Measurements from ENCODE around the gene SLC37A3. TPM values are rescaled to one million over a fixed set of nuclear protein-coding genes. Genes with fewer than 3 reads are reported as not detected.

Gene SLC37A3
- total RNA-seq, 1 experiment from 2014 or later = 57.8 TPM

GRCh38 chr7:140287988-140288387 lies 110.3 kb downstream of the SLC37A3 start:
- in situ Hi-C loops (cut with HindIII; ENCODE audit: low pct_unique_long_range_greater_than_20kb, low sequenced_read_pairs) (no loop called here), intact Hi-C loops (cut with micrococcal nuclease; ENCODE audit: unreplicated experiment) (no loop called here)
- no TSS peak for BruUV-seq (replicated peaks)
- no peaks in the 10 kb centered on the region for H3K36me3 ChIP-seq (ENCODE audit: control insufficient read depth, insufficient read depth, low read length)
- DNase-seq (ENCODE audit: low read depth, low spot score) (no peak), ATAC-seq (no peak)
- TF ChIP-seq TCF7L2 (IDR thresholded peaks at IDR 0.05; ENCODE audit: low read depth, low read length) (no peak), CTCF (IDR thresholded peaks at IDR 0.05) (no peak), POLR2AphosphoS5 (IDR thresholded peaks at IDR 0.05; ENCODE audit: low read depth, low read length) (no peak), SIN3A (IDR thresholded peaks at IDR 0.05; ENCODE audit: borderline replicate concordance, insufficient read depth, low read depth, low read length) (no peak)
- TF ChIP-seq, protein P1, sequence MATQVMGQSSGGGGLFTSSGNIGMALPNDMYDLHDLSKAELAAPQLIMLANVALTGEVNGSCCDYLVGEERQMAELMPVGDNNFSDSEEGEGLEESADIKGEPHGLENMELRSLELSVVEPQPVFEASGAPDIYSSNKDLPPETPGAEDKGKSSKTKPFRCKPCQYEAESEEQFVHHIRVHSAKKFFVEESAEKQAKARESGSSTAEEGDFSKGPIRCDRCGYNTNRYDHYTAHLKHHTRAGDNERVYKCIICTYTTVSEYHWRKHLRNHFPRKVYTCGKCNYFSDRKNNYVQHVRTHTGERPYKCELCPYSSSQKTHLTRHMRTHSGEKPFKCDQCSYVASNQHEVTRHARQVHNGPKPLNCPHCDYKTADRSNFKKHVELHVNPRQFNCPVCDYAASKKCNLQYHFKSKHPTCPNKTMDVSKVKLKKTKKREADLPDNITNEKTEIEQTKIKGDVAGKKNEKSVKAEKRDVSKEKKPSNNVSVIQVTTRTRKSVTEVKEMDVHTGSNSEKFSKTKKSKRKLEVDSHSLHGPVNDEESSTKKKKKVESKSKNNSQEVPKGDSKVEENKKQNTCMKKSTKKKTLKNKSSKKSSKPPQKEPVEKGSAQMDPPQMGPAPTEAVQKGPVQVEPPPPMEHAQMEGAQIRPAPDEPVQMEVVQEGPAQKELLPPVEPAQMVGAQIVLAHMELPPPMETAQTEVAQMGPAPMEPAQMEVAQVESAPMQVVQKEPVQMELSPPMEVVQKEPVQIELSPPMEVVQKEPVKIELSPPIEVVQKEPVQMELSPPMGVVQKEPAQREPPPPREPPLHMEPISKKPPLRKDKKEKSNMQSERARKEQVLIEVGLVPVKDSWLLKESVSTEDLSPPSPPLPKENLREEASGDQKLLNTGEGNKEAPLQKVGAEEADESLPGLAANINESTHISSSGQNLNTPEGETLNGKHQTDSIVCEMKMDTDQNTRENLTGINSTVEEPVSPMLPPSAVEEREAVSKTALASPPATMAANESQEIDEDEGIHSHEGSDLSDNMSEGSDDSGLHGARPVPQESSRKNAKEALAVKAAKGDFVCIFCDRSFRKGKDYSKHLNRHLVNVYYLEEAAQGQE (IDR thresholded peaks at IDR 0.05; ENCODE audit: insufficient read depth in 1 of 2, low read depth in 2 of 2, low read length in 1 of 2) = no peak
- no peak overlapping the region for H3K27ac ChIP-seq (ENCODE audit: low read length)
- ChIA-PET CTCF (no interaction called here), POLR2A (no interaction called here)
- no peaks in the 10 kb centered on the region for H3K27me3 ChIP-seq (ENCODE audit: control insufficient read depth, insufficient read depth, low read length)
- H3K9me3 ChIP-seq (ENCODE audit: control insufficient read depth, insufficient read depth, low read depth, low read length) = no peaks in the 10 kb centered on the region
- H3K4me1 ChIP-seq (ENCODE audit: control insufficient read depth, insufficient read depth, low read length) = no peaks in the 10 kb centered on the region
- H3K4me3 ChIP-seq (ENCODE audit: low read depth in 2 of 2, low read length in 2 of 2) = no peak overlapping the region

GRCh38 chr7:140285938-140286337 lies 112.4 kb downstream of the SLC37A3 start:
- Histone ChIP-seq H3K27ac (ENCODE audit: low read length) (no peak overlapping the region), H3K4me1 (ENCODE audit: control insufficient read depth, insufficient read depth, low read length) (no peaks in the 10 kb centered on the region), H3K27me3 (ENCODE audit: control insufficient read depth, insufficient read depth, low read length) (no peaks in the 10 kb centered on the region), H3K4me3 (ENCODE audit: low read depth in 2 of 2, low read length in 2 of 2) (no peak overlapping the region), H3K9me3 (ENCODE audit: control insufficient read depth, insufficient read depth, low read depth, low read length) (no peaks in the 10 kb centered on the region), H3K36me3 (ENCODE audit: control insufficient read depth, insufficient read depth, low read length) (no peaks in the 10 kb centered on the region)
- no TSS peak for BruUV-seq (replicated peaks)
- ChIA-PET POLR2A (interaction anchor here (0.6 kb wide), 1 partner anchor 117 kb away, joined by 4 read pairs; no protein-coding TSS in a partner anchor), CTCF (no interaction called here)
- in situ Hi-C loops (cut with HindIII; ENCODE audit: low pct_unique_long_range_greater_than_20kb, low sequenced_read_pairs) = no loop called here
- no peak for DNase-seq (ENCODE audit: low read depth, low spot score)
- no peak for ATAC-seq
- no peak for TF ChIP-seq CTCF (IDR thresholded peaks at IDR 0.05)
- no peak for TF ChIP-seq SIN3A (IDR thresholded peaks at IDR 0.05; ENCODE audit: borderline replicate concordance, insufficient read depth, low read depth, low read length)
- TF ChIP-seq, protein P1 (IDR thresholded peaks at IDR 0.05; ENCODE audit: insufficient read depth in 1 of 2, low read depth in 2 of 2, low read length in 1 of 2) = no peak
- no peak for TF ChIP-seq TCF7L2 (IDR thresholded peaks at IDR 0.05; ENCODE audit: low read depth, low read length)
- no peak for TF ChIP-seq POLR2AphosphoS5 (IDR thresholded peaks at IDR 0.05; ENCODE audit: low read depth, low read length)
- intact Hi-C loops (cut with micrococcal nuclease; ENCODE audit: unreplicated experiment) = no loop called here
